ENCODE results near the gene SMCHD1.

SMCHD1 gene

GRCh38 chr18:2787225-2787624, 131.7 kb downstream of the SMCHD1 start:
- TF ChIP-seq HDGF (IDR thresholded peaks at IDR 0.05; ENCODE audit: borderline replicate concordance) (no peak), ELF4 (IDR thresholded peaks at IDR 0.05) (no peak), ZNF384 (IDR thresholded peaks at IDR 0.05) (no peak), FOXA1 (IDR thresholded peaks at IDR 0.05) (no peak), CTBP1 (IDR thresholded peaks at IDR 0.05; ENCODE audit: borderline replicate concordance) (no peak), L3MBTL2 (conservative IDR thresholded peaks at IDR 0.05) (no peak), BHLHE40 (IDR thresholded peaks at IDR 0.05; ENCODE audit: borderline replicate concordance) (no peak)

GRCh38 chr18:2792395-2792794, 136.9 kb downstream of the SMCHD1 start:
- TF ChIP-seq L3MBTL2 (conservative IDR thresholded peaks at IDR 0.05) (no peak), SP1 (IDR thresholded peaks at IDR 0.05) (no peak), ZNF384 (IDR thresholded peaks at IDR 0.05) (no peak), SUZ12 (IDR thresholded peaks at IDR 0.05) (no peak), HDGF (IDR thresholded peaks at IDR 0.05; ENCODE audit: borderline replicate concordance) (no peak), NFRKB (IDR thresholded peaks at IDR 0.05) (no peak), BHLHE40 (IDR thresholded peaks at IDR 0.05; ENCODE audit: borderline replicate concordance) (no peak), FOXK2 (IDR thresholded peaks at IDR 0.05) (no peak), LEF1 (IDR thresholded peaks at IDR 0.05; ENCODE audit: borderline replicate concordance) (no peak), FOXA1 (IDR thresholded peaks at IDR 0.05) (no peak), FOXM1 (IDR thresholded peaks at IDR 0.05; ENCODE audit: borderline replicate concordance) (no peak), PKNOX1 (IDR thresholded peaks at IDR 0.05) (no peak), TARDBP (IDR thresholded peaks at IDR 0.05) (no peak), CTBP1 (IDR thresholded peaks at IDR 0.05; ENCODE audit: borderline replicate concordance) (no peak), ARNT (IDR thresholded peaks at IDR 0.05) (no peak), ELF4 (IDR thresholded peaks at IDR 0.05) (no peak)
- CTCF ChIA-PET, result interaction anchor here (0.7 kb wide), 1 partner anchor 24 kb away, joined by 4 read pairs; no protein-coding TSS in a partner anchor

More at GRCh38 chr18:2787225-2787624, 131.7 kb downstream of the SMCHD1 start:
- POLR2A ChIA-PET, result no interaction called here
- no peak for DNase-seq (ENCODE audit: extremely low spot score)
- CTCF ChIA-PET, result interaction anchor here (0.5 kb wide), 1 partner anchor 25 kb away, joined by 5 read pairs; no protein-coding TSS in a partner anchor

GRCh38 chr18:2794159-2794558, 138.6 kb downstream of the SMCHD1 start:
- no peak for DNase-seq (ENCODE audit: extremely low spot score)
- ChIA-PET CTCF (no interaction called here), POLR2A (no interaction called here)
- TF ChIP-seq SUZ12 (IDR thresholded peaks at IDR 0.05) (no peak), CTBP1 (IDR thresholded peaks at IDR 0.05; ENCODE audit: borderline replicate concordance) (no peak), HDGF (IDR thresholded peaks at IDR 0.05; ENCODE audit: borderline replicate concordance) (no peak), FOXM1 (IDR thresholded peaks at IDR 0.05; ENCODE audit: borderline replicate concordance) (no peak), SP1 (IDR thresholded peaks at IDR 0.05) (no peak), ELF4 (IDR thresholded peaks at IDR 0.05) (no peak), TARDBP (IDR thresholded peaks at IDR 0.05) (no peak), LEF1 (IDR thresholded peaks at IDR 0.05; ENCODE audit: borderline replicate concordance) (no peak), PKNOX1 (IDR thresholded peaks at IDR 0.05) (no peak), FOXK2 (IDR thresholded peaks at IDR 0.05) (no peak), ZNF384 (IDR thresholded peaks at IDR 0.05) (no peak), NFRKB (IDR thresholded peaks at IDR 0.05) (no peak), ARNT (IDR thresholded peaks at IDR 0.05) (no peak), BHLHE40 (IDR thresholded peaks at IDR 0.05; ENCODE audit: borderline replicate concordance) (no peak), FOXA1 (IDR thresholded peaks at IDR 0.05) (no peak)

More at GRCh38 chr18:2792395-2792794, 136.9 kb downstream of the SMCHD1 start:
- no peak for DNase-seq (ENCODE audit: extremely low spot score)
- POLR2A ChIA-PET, result no interaction called here

- TF ChIP-seq PKNOX1 (IDR thresholded peaks at IDR 0.05), result no peak
- no peak for TF ChIP-seq HDGF (IDR thresholded peaks at IDR 0.05; ENCODE audit: borderline replicate concordance)
- no peak for TF ChIP-seq CTBP1 (IDR thresholded peaks at IDR 0.05; ENCODE audit: borderline replicate concordance)
- TF ChIP-seq ELF4 (IDR thresholded peaks at IDR 0.05), result no peak
- TF ChIP-seq BHLHE40 (IDR thresholded peaks at IDR 0.05; ENCODE audit: borderline replicate concordance), result no peak
- no peak for TF ChIP-seq FOXM1 (IDR thresholded peaks at IDR 0.05; ENCODE audit: borderline replicate concordance)
- no peak for TF ChIP-seq LEF1 (IDR thresholded peaks at IDR 0.05; ENCODE audit: borderline replicate concordance)
- TF ChIP-seq ARNT (IDR thresholded peaks at IDR 0.05), result no peak
- no peak for TF ChIP-seq SUZ12 (IDR thresholded peaks at IDR 0.05)
- no peak for TF ChIP-seq NFRKB (IDR thresholded peaks at IDR 0.05)
- TF ChIP-seq ZNF384 (IDR thresholded peaks at IDR 0.05), result no peak
- ChIA-PET CTCF (no interaction called here), POLR2A (no interaction called here)
- no peak for DNase-seq (ENCODE audit: extremely low spot score)
Observed at GRCh38 chr18:2797951-2798350, 142.4 kb downstream of the SMCHD1 start.

- no peak for TF ChIP-seq CTBP1 (IDR thresholded peaks at IDR 0.05; ENCODE audit: borderline replicate concordance)
- no peak for TF ChIP-seq LEF1 (IDR thresholded peaks at IDR 0.05; ENCODE audit: borderline replicate concordance)
- TF ChIP-seq FOXA1 (IDR thresholded peaks at IDR 0.05), result no peak
- no peak for TF ChIP-seq NFRKB (IDR thresholded peaks at IDR 0.05)
- TF ChIP-seq ELF4 (IDR thresholded peaks at IDR 0.05), result no peak
- TF ChIP-seq SP1 (IDR thresholded peaks at IDR 0.05), result no peak
- TF ChIP-seq PKNOX1 (IDR thresholded peaks at IDR 0.05), result no peak
- TF ChIP-seq SUZ12 (IDR thresholded peaks at IDR 0.05), result no peak
- no peak for TF ChIP-seq L3MBTL2 (conservative IDR thresholded peaks at IDR 0.05)
- TF ChIP-seq BHLHE40 (IDR thresholded peaks at IDR 0.05; ENCODE audit: borderline replicate concordance), result no peak
- TF ChIP-seq TARDBP (IDR thresholded peaks at IDR 0.05), result no peak
- TF ChIP-seq FOXK2 (IDR thresholded peaks at IDR 0.05), result no peak
- no peak for TF ChIP-seq ARNT (IDR thresholded peaks at IDR 0.05)
- TF ChIP-seq FOXM1 (IDR thresholded peaks at IDR 0.05; ENCODE audit: borderline replicate concordance), result no peak
- TF ChIP-seq HDGF (IDR thresholded peaks at IDR 0.05; ENCODE audit: borderline replicate concordance), result no peak
- CTCF ChIA-PET, result no interaction called here
- DNase-seq (ENCODE audit: extremely low spot score), result no peak
- POLR2A ChIA-PET, result no interaction called here
Observed at GRCh38 chr18:2799369-2799768, 143.8 kb downstream of the SMCHD1 start.

Data from HEK293T (cell line).